HepG2 (cell line): ENCODE results near the gene UCK2. TPM values are rescaled to one million over a fixed set of nuclear protein-coding genes. Genes with fewer than 3 reads are reported as not detected.
A peak's percentile ranks its signal among the peaks of the same experiment; 100 is the strongest.

Source experiments
- ATAC-seq: fragments of 200-7000 bp; cut with Tn5 transposase; 3 replicates; pipeline ENCODE4 v1.9.1; 2020; ENCODE audit warnings: mild to moderate bottlenecking, moderate library complexity
- BruUV-seq: library from RNA; stranded (reverse); fragments of 400-500 nt; replicated peaks from 2 replicates; lab custom pipeline; 2021; lab: Mats Ljungman, UMichigan
- CTCF ChIA-PET: fragments of 300-600 bp; formaldehyde crosslinking; extraction: SDS; loops from one replicate; lab custom pipeline; 2021; ENCODE audit warnings: low total read pairs, inconsistent platforms, low intra/inter-chr PET ratio; lab: Yijun Ruan, JAX
- POLR2A ChIA-PET: fragments of 350-600 bp; sonication (Branson Sonifier 250); formaldehyde crosslinking; loops from one replicate; lab custom pipeline; 2020; ENCODE audit warnings: antibody characterized with exemption, inconsistent platforms; lab: Yijun Ruan, JAX
- DNase-seq: peaks from one replicate; pipeline ENCODE4 v3.0.0-alpha.2; 2015; ENCODE audit warnings: low spot score
- FAIRE-seq: peaks from 3 replicates; lab custom pipeline; 2011; peaks lifted over from hg19 to GRCh38; lab: Jason Lieb, UNC
- H2AFZ ChIP-seq: one replicate; pipeline ENCODE4 v1.6.1; 2011; ENCODE audit warnings: low read length, inconsistent platforms
- H3K27ac ChIP-seq: fragments of 300-600 bp; 3 replicates; pipeline ENCODE4 v1.8.0; 2011; ENCODE audit warnings: mixed run types, mild to moderate bottlenecking, mixed read lengths, low read length, inconsistent platforms; ENCODE audit not compliant: insufficient read depth; ENCODE audit errors: extremely low read length
- H3K27me3 ChIP-seq, 2 experiments: fragments of 200-600 bp in 1 of 2; 2 replicates in 1 of 2; 3 replicates in 1 of 2; pipeline versions ENCODE4 v1.6.0 to v1.8.0; 2011; ENCODE audit warnings: low read length in 2 of 2, mild to moderate bottlenecking in 2 of 2, moderate library complexity in 2 of 2, inconsistent platforms in 1 of 2; ENCODE audit not compliant: insufficient read depth in 2 of 2, control insufficient read depth in 1 of 2
- H3K36me3 ChIP-seq, 2 experiments: fragments of 200-600 bp in 1 of 2; replicated peaks in 1 of 2; 2 replicates in 1 of 2; 3 replicates in 1 of 2; pipeline versions ENCODE4 v1.5.1 to v1.8.0; 2011; ENCODE audit warnings: low read length in 2 of 2, inconsistent platforms in 1 of 2; ENCODE audit not compliant: insufficient read depth in 2 of 2, control insufficient read depth in 1 of 2
- H3K4me1 ChIP-seq: 2 replicates; pipeline ENCODE4 v1.5.1; 2012; ENCODE audit warnings: low read length, inconsistent platforms; ENCODE audit not compliant: insufficient read depth
- H3K4me2 ChIP-seq: 2 replicates; pipeline ENCODE4 v1.6.0; 2011; ENCODE audit warnings: low read depth, low read length, inconsistent platforms
- H3K4me3 ChIP-seq, 3 experiments: fragments of 200-600 bp in 1 of 3; sonication (generic), shearing (Covaris generic) in 1 of 3; replicated peaks in 1 of 3; 2 replicates each; pipeline ENCODE4 v1.5.1; 2011 to 2016; ENCODE audit warnings: low read length in 3 of 3, inconsistent platforms in 2 of 3, low read depth in 2 of 3, mild to moderate bottlenecking in 2 of 3, control low read depth in 1 of 3, mixed read lengths in 1 of 3; ENCODE audit not compliant: insufficient read depth in 1 of 3
- H3K79me2 ChIP-seq: one replicate; pipeline ENCODE4 v1.6.1; 2011; ENCODE audit warnings: low read length, inconsistent platforms; ENCODE audit not compliant: insufficient read depth
- H3K9ac ChIP-seq: 2 replicates; pipeline ENCODE4 v1.6.0; 2011; ENCODE audit warnings: mild to moderate bottlenecking, low read depth, low read length, inconsistent platforms; ENCODE audit not compliant: insufficient read depth
- H3K9me3 ChIP-seq: 2 replicates; pipeline ENCODE4 v1.5.1; 2012; ENCODE audit warnings: mild to moderate bottlenecking, low read length
- H4K20me1 ChIP-seq: 2 replicates; pipeline ENCODE4 v1.6.0; 2011; ENCODE audit warnings: inconsistent platforms, mild to moderate bottlenecking, low read length, moderate library complexity; ENCODE audit not compliant: insufficient read depth
- CCAR2 ChIP-seq: fragments of 200-400 bp; formaldehyde crosslinking; optimal IDR thresholded peaks from 2 replicates; pipeline ENCODE3; 2018; ENCODE audit warnings: low read depth, mild to moderate bottlenecking, low read length, moderate library complexity
- RBM22 ChIP-seq: fragments of 200-400 bp; formaldehyde crosslinking; optimal IDR thresholded peaks from 2 replicates; pipeline ENCODE3; 2017; ENCODE audit warnings: mild to moderate bottlenecking, low read length, moderate library complexity
- TBX2 ChIP-seq: sonication (generic); formaldehyde crosslinking; IDR thresholded peaks from 2 replicates; pipeline ENCODE4 v1.5.0; 2020; ENCODE audit warnings: missing genetic modification reagents, mild to moderate bottlenecking, borderline replicate concordance
- WGBS: methylation state at CpG from one replicate; pipeline ENCODE4 v1.1.6; 2017; ENCODE audit warnings: low lambda C conversion rate; 5-methylcytosine and 5-hydroxymethylcytosine counted together
- in situ Hi-C: cut with HindIII; loops from 2 replicates; pipeline ENCODE4 v1.10.0; 2017; ENCODE audit warnings: low pct_unique_long_range_greater_than_20kb; ENCODE audit not compliant: extremely low pct_ligation_motif_present
- intact Hi-C: fragments of 100-400 bp; cut with micrococcal nuclease; formaldehyde crosslinking; loops from one replicate; pipeline ENCODE4 v1.10.0; 2022; ENCODE audit not compliant: unreplicated experiment
- polyA plus RNA-seq, 8 experiments: library from polyadenylated mRNA; depleted of rRNA in 3 of 8; stranded (reverse) in 7 of 8; unstranded in 1 of 8; fragments of >200 nt; fragmentation: Illumina TruSeq in 4 of 8; extraction: Trizol in 4 of 8; gene quantifications; 2 replicates each; pipeline versions ENCODE4 v1.2.1 to v1.2.3, GENCODE V29; 2011 to 2016; ENCODE audit warnings: low read depth in 4 of 8, missing spikeins in 1 of 8, mixed read lengths in 1 of 8; ENCODE audit not compliant: insufficient read depth in 1 of 8
- total RNA-seq, 5 experiments: library from RNA; depleted of rRNA; stranded (reverse); fragments of >200 nt; fragmentation: Illumina TruSeq; extraction: Trizol; gene quantifications; 2 replicates each; pipeline ENCODE4 v1.2.3, GENCODE V29; 2016; ENCODE audit warnings: low read depth in 1 of 5

Gene UCK2
- total and polyA plus RNA-seq, 2 of the 13 experiments (the other 11 are each of a cell fraction or from before 2014, with no cell fraction given) = 64.3 to 78.0 TPM

- intact Hi-C loops = no loop called here
- WGBS = 91% methylated on average over 6 of the region's 7 CpGs
- Histone ChIP-seq H3K4me2 (no peak overlapping the region), H3K27ac (no peak overlapping the region), H2AFZ (no peak overlapping the region), H3K27me3 (no peaks in the 10 kb centered on the region), H3K4me3 (no peak overlapping the region), H4K20me1 (peaks cover 58% of the 10 kb centered on the region)
- DNase-seq (no peak), ATAC-seq (no peak), FAIRE-seq (no peak)
- no TSS peak for BruUV-seq
- POLR2A ChIA-PET = interaction anchor here (1.3 kb wide), 1 partner anchor 85 kb away, joined by 6 read pairs; the partner anchor contains the start of gene TMCO1
- TF ChIP-seq RBM22 (peak; percentile 55), CCAR2 (no peak)
- TF ChIP-seq, all 625 proteins: peak for 1
- peaks cover 89% of the 10 kb centered on the region for H3K79me2 ChIP-seq
- CTCF ChIA-PET = no interaction called here
- peaks cover 61% of the 10 kb centered on the region for H3K4me1 ChIP-seq
- H3K9me3 ChIP-seq = no peaks in the 10 kb centered on the region
- in situ Hi-C loops = no loop called here
- no peaks in the 10 kb centered on the region for H3K36me3 ChIP-seq
- no peak overlapping the region for H3K9ac ChIP-seq
Observed at GRCh38 chr1:165854101-165854845, 26.9 kb downstream of the UCK2 start.

GRCh38 chr1:165855010-165855838 lies 27.8 kb downstream of the UCK2 start:
- Histone ChIP-seq H3K4me3 (no peak overlapping the region), H2AFZ (no peak overlapping the region), H3K4me2 (no peak overlapping the region), H3K4me1 (peaks cover 70% of the 10 kb centered on the region), H3K36me3 (no peaks in the 10 kb centered on the region), H3K9me3 (no peaks in the 10 kb centered on the region), H4K20me1 (peaks cover 65% of the 10 kb centered on the region), H3K9ac (no peak overlapping the region), H3K27me3 (no peaks in the 10 kb centered on the region), H3K27ac (no peak overlapping the region), H3K79me2 (peaks cover 91% of the 10 kb centered on the region)
- WGBS = 97% methylated on average over 9 of the region's 9 CpGs
- ChIA-PET POLR2A (interaction anchor here (1.3 kb wide), 1 partner anchor 86 kb away, joined by 6 read pairs; the partner anchor contains the start of gene TMCO1), CTCF (no interaction called here)
- ATAC-seq = no peak
- TF ChIP-seq TBX2 = no peak
- no peak for FAIRE-seq
- BruUV-seq = no TSS peak
- no peak for DNase-seq
- intact Hi-C loops = no loop called here
- in situ Hi-C loops = no loop called here
